HG02885 (cell line): ENCODE measurements around the gene PKD1.

ENCODE experiments used
- ATAC-seq: cut with Tn5 transposase; IDR thresholded peaks from one replicate; pipeline ENCODE4 v1.9.1; 2021; ENCODE audit warnings: mild to moderate bottlenecking; ENCODE audit not compliant: unreplicated experiment, poor library complexity

PKD1 gene

DNA sequence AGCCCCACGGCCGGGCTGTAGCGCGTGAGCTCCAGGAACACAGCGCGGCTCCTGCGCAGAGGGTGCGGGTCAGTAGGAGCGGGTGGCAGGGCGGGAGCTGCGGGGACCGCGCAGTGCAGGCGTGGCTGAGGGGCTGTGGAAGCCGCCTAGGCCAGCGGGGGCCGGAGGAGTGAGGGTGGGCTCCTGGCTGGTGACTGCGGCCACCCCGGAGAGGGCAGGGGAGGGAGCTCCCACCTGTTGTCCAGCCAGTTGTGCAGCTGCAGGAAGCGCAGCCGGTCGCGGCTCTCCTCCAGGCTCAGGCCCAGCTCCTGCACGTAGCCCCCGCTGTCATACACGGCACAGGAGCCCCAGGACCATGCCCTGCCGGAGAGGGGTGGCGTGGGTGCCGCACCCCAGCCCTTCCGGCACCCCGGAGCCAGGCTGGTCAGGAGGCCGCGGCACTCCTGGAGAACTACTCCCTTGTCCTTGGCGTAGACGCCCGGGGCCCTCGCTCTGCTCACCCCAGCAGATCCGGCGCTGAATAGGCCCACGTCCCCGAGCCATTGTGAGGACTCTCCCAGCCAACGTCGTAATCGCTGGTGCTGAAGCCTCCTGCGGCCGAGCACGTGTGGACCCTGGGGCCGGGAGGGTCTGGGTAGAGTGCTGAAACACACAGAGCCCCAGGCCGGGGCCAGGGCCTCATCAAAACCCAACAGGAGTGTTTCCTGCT, 44.0 kb downstream of the PKD1 start:
- ATAC-seq: no peak

GRCh38 chr16:2090777-2091546, 44.7 kb downstream of the PKD1 start:
- ATAC-seq: no peak

- no peak for ATAC-seq
These were observed 45.3 kb downstream of the PKD1 start for GRCh38 chr16:2090481-2090776.

DNA sequence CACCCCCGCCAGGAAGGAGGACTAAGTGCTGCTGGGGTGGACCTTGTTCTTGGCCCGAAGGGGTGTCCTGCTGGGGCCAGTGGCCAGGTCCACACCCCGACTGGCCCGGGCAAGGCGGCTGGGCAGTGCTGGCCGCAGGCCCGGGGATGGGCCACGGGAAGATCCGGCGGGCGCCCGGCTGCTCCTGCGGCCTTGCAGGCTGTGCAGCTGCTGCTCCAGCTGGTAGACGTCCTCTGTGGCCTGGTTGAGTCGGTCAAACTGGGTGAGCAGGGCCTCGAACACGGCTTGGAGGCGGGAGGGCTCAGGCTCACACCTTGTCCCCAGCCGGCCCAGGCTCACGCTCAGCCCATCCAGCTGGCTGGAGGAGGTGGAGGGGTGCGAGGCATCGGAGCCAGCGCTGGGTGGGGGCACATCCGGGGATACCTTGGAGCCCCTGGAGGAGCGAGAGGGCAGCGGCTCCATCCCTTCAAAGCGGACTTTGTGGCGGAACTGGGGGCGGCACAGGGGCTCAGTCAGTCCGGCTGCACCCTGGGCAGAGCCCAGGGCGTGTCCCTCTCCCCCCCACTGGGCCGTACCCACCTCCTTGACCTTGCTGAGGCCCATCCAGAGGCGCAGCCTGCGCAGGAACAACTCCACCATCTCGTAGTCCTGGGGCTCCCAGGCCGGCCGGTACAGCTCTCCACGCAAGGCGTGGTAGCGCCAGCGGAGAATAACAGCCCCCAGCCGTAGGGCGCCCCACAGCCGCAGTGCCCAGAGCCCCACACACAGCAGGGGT, 45.8 kb downstream of the PKD1 start:
- ATAC-seq: no peak

GRCh38 chr16:2088759-2089358, 46.8 kb downstream of the PKD1 start:
- no peak for ATAC-seq

GRCh38 chr16:2087748-2088631, 47.7 kb downstream of the PKD1 start:
- no peak for ATAC-seq

DNA sequence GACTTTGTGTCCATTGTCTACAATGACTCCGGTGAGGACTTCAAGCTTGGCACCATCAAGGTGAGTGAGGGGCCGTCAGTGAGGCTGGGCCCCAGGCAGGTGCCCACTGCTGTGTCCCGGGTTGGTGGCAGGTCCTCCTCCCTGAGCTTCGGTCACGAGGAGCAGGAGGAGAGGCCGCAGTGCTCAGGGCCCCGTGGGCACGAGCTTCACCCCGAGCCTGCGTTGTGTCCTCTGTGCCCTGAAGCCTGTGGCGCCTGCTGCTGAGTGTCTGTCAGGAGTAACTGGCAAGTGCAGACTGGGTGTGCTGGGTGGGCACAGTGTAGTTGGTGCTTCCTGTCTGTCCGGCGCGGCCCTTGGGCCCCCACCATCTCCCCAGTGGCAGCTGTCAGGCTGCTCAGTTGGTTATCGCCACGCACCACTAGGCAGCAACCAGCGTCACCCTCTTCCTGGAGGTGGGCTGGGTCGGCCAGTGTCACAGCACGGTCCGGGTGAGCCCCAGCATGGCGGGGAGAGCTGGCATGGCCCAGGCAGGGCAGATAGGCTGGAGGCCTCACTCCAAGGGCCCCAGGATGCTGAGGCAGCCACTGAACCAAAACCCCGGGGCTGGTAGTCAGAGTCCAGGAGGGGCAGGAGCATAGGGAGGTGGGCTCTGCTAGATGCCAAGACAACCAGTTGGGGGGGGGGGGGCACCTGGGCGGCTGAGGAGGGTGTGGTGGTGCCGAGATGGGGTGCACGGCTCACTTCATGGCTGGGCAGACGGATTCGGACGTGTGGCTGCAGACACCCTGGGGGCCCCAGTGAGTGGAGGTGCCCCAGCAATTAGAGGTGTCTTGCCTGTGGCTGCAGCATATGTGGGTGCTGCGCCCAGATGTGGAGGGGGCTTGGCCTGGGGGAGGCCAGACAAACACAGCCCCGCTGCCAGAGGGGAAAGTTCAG, 48.6 kb downstream of the PKD1 start:
- ATAC-seq: no peak

DNA sequence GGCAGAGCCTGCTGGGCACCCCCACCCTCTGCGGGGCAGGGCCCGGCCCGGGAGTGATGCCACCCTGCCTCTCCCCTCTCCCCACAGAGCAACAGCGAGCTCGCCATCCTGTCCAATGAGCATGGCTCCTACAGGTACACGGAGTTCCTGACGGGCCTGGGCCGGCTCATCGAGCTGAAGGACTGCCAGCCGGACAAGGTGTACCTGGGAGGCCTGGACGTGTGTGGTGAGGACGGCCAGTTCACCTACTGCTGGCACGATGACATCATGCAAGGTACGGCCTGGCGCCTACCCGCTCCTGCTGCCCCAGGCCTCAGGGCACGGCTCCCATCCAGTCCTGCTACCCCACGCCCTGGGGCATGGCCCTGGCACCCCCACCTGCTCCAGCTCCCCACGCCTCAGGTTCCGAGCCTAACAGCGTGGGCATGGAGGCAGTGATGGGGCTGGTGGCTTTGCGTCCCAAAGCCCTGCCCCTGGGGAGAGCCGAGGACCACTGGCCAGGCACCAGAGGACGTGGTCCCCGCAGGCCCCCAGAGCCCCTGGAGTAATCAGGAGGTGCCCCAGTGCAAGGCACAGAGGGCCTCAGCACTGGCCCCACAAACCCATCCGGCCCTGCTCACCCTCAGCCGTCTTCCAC, 49.5 kb downstream of the PKD1 start:
- no peak for ATAC-seq

GRCh38 chr16:2085669-2086068, 50.0 kb downstream of the PKD1 start:
- no peak for ATAC-seq

- no peak for ATAC-seq
These were observed 50.6 kb downstream of the PKD1 start for GRCh38 chr16:2084895-2085625.

GRCh38 chr16:2083876-2084780, 51.6 kb downstream of the PKD1 start:
- no peak for ATAC-seq

- no peak for ATAC-seq
These were observed 52.3 kb downstream of the PKD1 start for GRCh38 chr16:2083409-2083808.

DNA sequence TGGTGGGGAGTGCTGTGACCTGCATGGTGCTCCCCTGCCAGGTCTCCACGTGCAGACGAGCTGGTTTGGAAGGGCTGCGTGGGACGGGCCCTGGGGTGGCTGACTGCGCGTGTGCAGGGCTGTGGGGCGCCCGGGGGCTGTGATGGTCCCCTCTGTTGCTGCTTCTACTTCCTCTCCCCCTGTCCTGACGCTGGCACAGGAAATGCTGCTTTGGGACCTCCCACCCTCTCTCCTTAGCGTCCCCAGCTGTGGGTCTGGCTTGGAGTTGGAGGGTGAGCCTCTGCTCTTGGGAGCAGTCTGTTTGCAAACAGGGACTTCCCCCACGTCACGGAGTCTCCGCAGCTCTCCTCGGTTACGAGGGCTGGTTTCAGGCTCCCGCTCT, 52.7 kb downstream of the PKD1 start:
- ATAC-seq: no peak

DNA sequence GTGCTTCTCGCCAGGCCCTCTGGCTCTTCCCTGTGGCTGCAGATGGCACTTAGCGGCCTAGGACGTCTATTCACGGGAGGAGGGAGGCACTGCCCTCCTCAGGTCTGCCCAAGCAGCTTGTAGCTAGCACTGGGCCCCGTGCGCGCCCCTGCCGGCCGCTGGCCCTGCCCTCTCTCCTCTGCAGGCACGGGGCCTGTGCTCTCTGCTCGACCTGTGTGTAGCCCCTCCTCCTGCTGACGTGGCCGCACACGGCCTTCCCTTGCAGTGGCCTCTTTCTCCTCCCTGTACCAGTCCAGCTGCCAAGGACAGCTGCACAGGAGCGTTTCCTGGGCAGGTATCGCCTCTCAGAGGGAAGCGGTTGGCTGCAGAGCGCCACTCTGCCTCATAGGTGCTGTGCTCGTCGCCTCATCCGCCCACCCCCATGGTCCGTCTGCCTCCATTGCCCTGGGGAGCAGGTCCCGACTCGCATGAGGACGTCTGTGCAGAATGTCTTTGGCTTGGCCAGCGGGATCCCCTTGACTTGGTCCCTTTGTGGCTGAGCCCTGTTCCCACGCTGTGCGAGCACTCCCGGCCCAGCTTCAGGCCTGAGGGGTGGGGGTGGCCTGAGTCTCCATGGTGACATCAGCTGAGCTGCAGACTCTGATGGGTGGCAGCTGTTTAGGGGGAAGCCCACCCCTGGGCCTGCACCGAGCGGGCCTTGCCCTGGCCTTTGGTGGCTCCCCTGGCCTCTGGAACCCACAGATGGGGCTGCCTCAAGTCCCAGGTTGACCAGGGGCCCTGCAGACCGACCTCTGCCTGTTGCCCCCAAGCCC, 53.3 kb downstream of the PKD1 start:
- no peak for ATAC-seq

DNA sequence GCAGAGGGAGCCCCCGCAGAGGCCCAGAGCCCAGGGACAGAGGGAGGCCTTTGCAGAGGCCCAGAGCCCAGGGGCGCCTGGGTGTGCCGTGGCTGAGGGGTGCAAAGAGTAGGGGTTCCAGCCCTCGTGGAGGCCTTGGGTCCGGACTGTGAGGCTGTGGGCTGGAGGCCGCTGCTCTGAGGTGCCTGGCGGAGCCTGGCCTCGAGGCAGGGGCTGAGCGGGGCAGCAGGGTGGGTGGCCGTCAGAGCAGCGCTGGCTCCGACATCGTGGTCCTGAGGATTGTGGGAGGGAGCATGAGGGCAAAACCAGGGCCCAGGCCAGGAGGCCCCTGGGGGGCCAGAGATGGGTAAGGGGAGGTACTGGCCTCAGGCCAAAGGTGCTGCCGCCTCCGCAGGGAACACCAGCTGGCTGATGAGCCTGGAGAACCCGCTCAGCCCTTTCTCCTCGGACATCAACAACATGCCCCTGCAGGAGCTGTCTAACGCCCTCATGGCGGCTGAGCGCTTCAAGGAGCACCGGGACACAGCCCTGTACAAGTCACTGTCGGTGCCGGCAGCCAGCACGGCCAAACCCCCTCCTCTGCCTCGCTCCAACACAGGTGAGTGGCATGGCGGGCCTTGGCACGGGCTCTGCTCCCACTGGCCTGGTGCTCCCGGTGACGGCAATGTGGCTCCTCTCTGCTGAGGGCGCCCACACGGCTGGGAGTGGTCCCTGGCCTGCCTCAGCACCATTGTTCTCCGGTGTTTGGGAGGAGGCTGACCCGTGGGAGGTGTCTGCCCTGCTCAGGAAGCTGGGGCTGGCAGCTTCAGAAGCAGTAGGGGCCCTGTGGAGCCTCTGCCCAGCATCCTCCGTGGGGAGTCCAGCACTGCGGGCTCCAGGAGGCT, 54.3 kb downstream of the PKD1 start:
- ATAC-seq: no peak
